VCaP (cell line): ENCODE measurements around the gene DLD.

ENCODE experiments used
- H3K27ac ChIP-seq: fragments of 450-650 bp; 2 replicates; pipeline ENCODE4 v1.5.1; 2017
- TF ChIP-seq, protein P1 (sequence below): fragments of 450-650 bp; conservative IDR thresholded peaks from 2 replicates; pipeline ENCODE4 v1.5.1; 2017; ENCODE audit warnings: mild to moderate bottlenecking, moderate library complexity

Gene DLD

DNA sequence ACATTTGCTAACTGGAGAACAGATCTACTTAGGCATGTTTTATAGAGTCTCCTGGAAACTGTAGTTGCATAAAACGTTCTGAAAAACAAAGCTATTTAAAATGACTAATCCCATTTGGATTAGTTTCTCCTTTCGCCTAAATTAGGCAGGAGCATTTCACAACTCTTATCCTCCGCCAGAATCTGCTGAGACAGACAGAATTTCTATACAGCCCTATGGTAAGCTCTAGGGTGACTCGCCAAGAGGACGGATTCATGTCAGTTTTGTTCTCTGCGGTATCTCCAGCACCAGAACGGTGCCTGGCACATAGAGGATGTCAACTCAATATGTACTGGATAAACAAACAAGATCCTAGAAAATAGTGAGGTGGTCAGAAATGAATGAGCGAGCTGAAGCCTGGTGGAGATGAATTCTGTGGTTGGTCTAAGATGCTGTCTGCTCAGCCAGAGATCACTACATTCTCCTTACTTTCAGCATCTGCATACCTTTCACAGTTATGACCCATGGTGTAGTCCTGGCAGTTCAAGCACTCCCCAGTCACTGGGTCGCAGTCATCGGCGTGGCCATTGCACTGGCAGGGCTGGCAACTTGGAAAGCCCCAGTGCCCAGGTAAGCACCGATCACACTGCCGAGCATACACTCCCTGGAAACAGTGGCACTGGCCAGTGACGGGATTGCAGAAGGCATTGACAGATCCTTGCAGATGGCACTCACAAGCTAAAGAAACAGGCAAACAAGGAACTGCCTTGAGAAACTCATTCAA, 68.0 kb downstream of the DLD start:
- TF ChIP-seq, protein P1, sequence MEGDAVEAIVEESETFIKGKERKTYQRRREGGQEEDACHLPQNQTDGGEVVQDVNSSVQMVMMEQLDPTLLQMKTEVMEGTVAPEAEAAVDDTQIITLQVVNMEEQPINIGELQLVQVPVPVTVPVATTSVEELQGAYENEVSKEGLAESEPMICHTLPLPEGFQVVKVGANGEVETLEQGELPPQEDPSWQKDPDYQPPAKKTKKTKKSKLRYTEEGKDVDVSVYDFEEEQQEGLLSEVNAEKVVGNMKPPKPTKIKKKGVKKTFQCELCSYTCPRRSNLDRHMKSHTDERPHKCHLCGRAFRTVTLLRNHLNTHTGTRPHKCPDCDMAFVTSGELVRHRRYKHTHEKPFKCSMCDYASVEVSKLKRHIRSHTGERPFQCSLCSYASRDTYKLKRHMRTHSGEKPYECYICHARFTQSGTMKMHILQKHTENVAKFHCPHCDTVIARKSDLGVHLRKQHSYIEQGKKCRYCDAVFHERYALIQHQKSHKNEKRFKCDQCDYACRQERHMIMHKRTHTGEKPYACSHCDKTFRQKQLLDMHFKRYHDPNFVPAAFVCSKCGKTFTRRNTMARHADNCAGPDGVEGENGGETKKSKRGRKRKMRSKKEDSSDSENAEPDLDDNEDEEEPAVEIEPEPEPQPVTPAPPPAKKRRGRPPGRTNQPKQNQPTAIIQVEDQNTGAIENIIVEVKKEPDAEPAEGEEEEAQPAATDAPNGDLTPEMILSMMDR = no peak

GRCh38 chr7:107959527-107959898, 68.5 kb downstream of the DLD start:
- TF ChIP-seq, protein P1 = no peak
- no peak overlapping the region for H3K27ac ChIP-seq

More for the DNA sequence above, 68.0 kb downstream of the DLD start:
- H3K27ac ChIP-seq = no peak overlapping the region

GRCh38 chr7:107960272-107960671, 69.3 kb downstream of the DLD start:
- no peak overlapping the region for H3K27ac ChIP-seq
- TF ChIP-seq, protein P1 = no peak

- TF ChIP-seq, protein P1 = no peak
- no peak overlapping the region for H3K27ac ChIP-seq
Measured at GRCh38 chr7:107961405-107961804, 70.4 kb downstream of the DLD start.

DNA sequence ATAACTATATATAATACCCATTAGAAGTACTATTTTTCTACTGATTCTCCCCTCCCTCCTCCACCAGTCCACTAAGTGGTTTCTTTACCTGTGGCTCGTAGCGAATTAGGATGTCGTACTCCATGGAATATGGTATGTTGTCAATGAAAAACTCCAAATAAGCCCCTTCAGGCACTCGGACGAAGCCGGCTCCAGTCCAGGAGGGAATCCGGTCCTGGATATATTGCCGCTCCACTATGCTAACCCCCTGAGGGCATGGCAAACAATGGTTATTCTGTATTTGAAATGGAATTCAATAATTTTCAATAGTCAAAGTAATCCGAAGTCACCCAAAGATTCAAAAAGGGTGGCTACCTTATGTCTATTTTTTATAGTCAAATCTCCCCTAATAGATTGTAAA, 71.8 kb downstream of the DLD start:
- TF ChIP-seq, protein P1 = no peak
- H3K27ac ChIP-seq = no peak overlapping the region

DNA sequence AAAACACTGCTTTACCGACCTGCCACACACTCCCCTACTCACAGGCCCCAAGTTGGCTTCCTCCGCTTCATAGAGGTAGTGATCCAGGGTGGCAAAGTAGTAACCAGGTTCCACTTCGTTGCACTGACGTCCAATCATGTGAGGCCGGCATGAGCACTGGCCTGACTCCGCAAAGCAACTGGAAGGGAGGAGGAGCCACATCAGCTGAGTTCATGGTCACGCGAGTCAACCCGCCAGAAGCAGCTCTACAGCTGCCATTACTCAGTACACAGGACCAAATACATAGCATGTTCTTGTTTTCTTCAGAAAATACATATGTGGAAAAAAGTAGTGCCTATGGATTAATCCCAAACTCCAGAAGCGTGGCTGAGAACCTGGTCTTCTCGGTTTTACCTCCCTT, 73.5 kb downstream of the DLD start:
- TF ChIP-seq, protein P1 = no peak
- no peak overlapping the region for H3K27ac ChIP-seq

- no peak overlapping the region for H3K27ac ChIP-seq
- TF ChIP-seq, protein P1 = no peak
Measured at GRCh38 chr7:107966711-107967110, 75.7 kb downstream of the DLD start.
